HepG2 (cell line): ENCODE measurements around the gene CAPG. TPM values are rescaled to one million over a fixed set of nuclear protein-coding genes. Genes with fewer than 3 reads are reported as not detected.
A peak's percentile ranks its signal among the peaks of the same experiment; 100 is the strongest.

Experiments
- ARNT2 ChIP-seq: sonication (generic); formaldehyde crosslinking; IDR thresholded peaks from 2 replicates; pipeline ENCODE4 v1.8.0; 2022; ENCODE audit warnings: mild to moderate bottlenecking, low read depth, missing genetic modification reagents, moderate library complexity
- CBX2 ChIP-seq, 2 experiments: fragments of 200-600 bp in 1 of 2; sonication (generic); formaldehyde crosslinking in 1 of 2; IDR thresholded peaks; 2 replicates each; pipeline versions ENCODE4 v1.7.0 to v1.8.1; 2018 to 2022; ENCODE audit warnings: low read depth in 2 of 2, low read length in 1 of 2, mild to moderate bottlenecking in 1 of 2, missing genetic modification reagents in 1 of 2
- GFI1 ChIP-seq: sonication (generic); formaldehyde crosslinking; IDR thresholded peaks from 2 replicates; pipeline ENCODE4 v1.5.0; 2020; ENCODE audit warnings: missing genetic modification reagents, mild to moderate bottlenecking, borderline replicate concordance
- MAFF ChIP-seq: IDR thresholded peaks from 2 replicates; pipeline ENCODE4 v1.6.1; 2011; ENCODE audit warnings: low read depth, low read length, improper control_type of control experiment
- PAXIP1 ChIP-seq: sonication (generic); formaldehyde crosslinking; conservative IDR thresholded peaks from 2 replicates; pipeline ENCODE4 v1.4.0; 2020; ENCODE audit warnings: mild to moderate bottlenecking, missing genetic modification reagents, moderate library complexity
- PHF5A ChIP-seq: IDR thresholded peaks from one replicate; pipeline ENCODE4 v1.6.1; 2018; ENCODE audit warnings: low read depth, missing genetic modification reagents; ENCODE audit not compliant: unreplicated experiment
- TSC22D2 ChIP-seq: sonication (generic); formaldehyde crosslinking; IDR thresholded peaks from 2 replicates; pipeline ENCODE4 v1.5.1; 2020; ENCODE audit warnings: missing genetic modification reagents, mild to moderate bottlenecking, borderline replicate concordance
- ZEB1 ChIP-seq: IDR thresholded peaks from 2 replicates; pipeline ENCODE4 v1.6.1; 2012; ENCODE audit warnings: mild to moderate bottlenecking, low read depth, inconsistent platforms; ENCODE audit not compliant: insufficient replicate concordance
- ZNF24 ChIP-seq: fragments of 450-650 bp; IDR thresholded peaks from 2 replicates; pipeline ENCODE4 v1.6.1; 2017; ENCODE audit warnings: antibody characterized with exemption, mild to moderate bottlenecking
- ZNF670 ChIP-seq: sonication (generic); formaldehyde crosslinking; IDR thresholded peaks from 2 replicates; pipeline ENCODE4 v1.8.0; 2022; ENCODE audit warnings: mild to moderate bottlenecking, missing genetic modification reagents, borderline replicate concordance
- ZSCAN30 ChIP-seq: sonication (generic); formaldehyde crosslinking; IDR thresholded peaks from 2 replicates; pipeline ENCODE4 v1.5.0; 2020; ENCODE audit warnings: mild to moderate bottlenecking, missing genetic modification reagents
- polyA plus RNA-seq, 8 experiments: library from polyadenylated mRNA; depleted of rRNA in 3 of 8; stranded (reverse) in 7 of 8; unstranded in 1 of 8; fragments of >200 nt; fragmentation: Illumina TruSeq in 4 of 8; extraction: Trizol in 4 of 8; gene quantifications; 2 replicates each; pipeline versions ENCODE4 v1.2.1 to v1.2.3, GENCODE V29; 2011 to 2016; ENCODE audit warnings: low read depth in 4 of 8, missing spikeins in 1 of 8, mixed read lengths in 1 of 8; ENCODE audit not compliant: insufficient read depth in 1 of 8
- total RNA-seq, 5 experiments: library from RNA; depleted of rRNA; stranded (reverse); fragments of >200 nt; fragmentation: Illumina TruSeq; extraction: Trizol; gene quantifications; 2 replicates each; pipeline ENCODE4 v1.2.3, GENCODE V29; 2016; ENCODE audit warnings: low read depth in 1 of 5
- TF ChIP-seq, protein P1 (sequence below): sonication (generic); formaldehyde crosslinking; IDR thresholded peaks from 2 replicates; pipeline ENCODE4 v1.4.0; 2020; ENCODE audit warnings: missing genetic modification reagents
- TF ChIP-seq, protein P2 (sequence below), 2 experiments: sonication (generic) in 1 of 2; formaldehyde crosslinking in 1 of 2; IDR thresholded peaks; 2 replicates each; pipeline versions ENCODE4 v1.5.1 to v1.6.1; 2011 to 2020; ENCODE audit warnings: borderline replicate concordance in 1 of 2, low read depth in 1 of 2, low read length in 1 of 2, mild to moderate bottlenecking in 1 of 2, missing genetic modification reagents in 1 of 2, moderate library complexity in 1 of 2
- TF ChIP-seq, protein P3 (sequence below): sonication (generic); formaldehyde crosslinking; IDR thresholded peaks from 2 replicates; pipeline ENCODE4 v1.8.0; 2023; ENCODE audit warnings: mild to moderate bottlenecking, missing genetic modification reagents

CAPG gene
- total and polyA plus RNA-seq, 2 of the 13 experiments (the other 11 are each of a cell fraction or from before 2014, with no cell fraction given): 12.7 to 18.2 TPM

- TF ChIP-seq, protein P1, sequence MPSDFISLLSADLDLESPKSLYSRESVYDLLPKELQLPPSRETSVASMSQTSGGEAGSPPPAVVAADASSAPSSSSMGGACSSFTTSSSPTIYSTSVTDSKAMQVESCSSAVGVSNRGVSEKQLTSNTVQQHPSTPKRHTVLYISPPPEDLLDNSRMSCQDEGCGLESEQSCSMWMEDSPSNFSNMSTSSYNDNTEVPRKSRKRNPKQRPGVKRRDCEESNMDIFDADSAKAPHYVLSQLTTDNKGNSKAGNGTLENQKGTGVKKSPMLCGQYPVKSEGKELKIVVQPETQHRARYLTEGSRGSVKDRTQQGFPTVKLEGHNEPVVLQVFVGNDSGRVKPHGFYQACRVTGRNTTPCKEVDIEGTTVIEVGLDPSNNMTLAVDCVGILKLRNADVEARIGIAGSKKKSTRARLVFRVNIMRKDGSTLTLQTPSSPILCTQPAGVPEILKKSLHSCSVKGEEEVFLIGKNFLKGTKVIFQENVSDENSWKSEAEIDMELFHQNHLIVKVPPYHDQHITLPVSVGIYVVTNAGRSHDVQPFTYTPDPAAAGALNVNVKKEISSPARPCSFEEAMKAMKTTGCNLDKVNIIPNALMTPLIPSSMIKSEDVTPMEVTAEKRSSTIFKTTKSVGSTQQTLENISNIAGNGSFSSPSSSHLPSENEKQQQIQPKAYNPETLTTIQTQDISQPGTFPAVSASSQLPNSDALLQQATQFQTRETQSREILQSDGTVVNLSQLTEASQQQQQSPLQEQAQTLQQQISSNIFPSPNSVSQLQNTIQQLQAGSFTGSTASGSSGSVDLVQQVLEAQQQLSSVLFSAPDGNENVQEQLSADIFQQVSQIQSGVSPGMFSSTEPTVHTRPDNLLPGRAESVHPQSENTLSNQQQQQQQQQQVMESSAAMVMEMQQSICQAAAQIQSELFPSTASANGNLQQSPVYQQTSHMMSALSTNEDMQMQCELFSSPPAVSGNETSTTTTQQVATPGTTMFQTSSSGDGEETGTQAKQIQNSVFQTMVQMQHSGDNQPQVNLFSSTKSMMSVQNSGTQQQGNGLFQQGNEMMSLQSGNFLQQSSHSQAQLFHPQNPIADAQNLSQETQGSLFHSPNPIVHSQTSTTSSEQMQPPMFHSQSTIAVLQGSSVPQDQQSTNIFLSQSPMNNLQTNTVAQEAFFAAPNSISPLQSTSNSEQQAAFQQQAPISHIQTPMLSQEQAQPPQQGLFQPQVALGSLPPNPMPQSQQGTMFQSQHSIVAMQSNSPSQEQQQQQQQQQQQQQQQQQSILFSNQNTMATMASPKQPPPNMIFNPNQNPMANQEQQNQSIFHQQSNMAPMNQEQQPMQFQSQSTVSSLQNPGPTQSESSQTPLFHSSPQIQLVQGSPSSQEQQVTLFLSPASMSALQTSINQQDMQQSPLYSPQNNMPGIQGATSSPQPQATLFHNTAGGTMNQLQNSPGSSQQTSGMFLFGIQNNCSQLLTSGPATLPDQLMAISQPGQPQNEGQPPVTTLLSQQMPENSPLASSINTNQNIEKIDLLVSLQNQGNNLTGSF (CRISPR knock-in tag): no peak
- TF ChIP-seq ZSCAN30 (CRISPR knock-in tag): no peak
- TF ChIP-seq MAFF: 0 out of 2 replicates have a peak, but pooled peaks have one; percentile 28
- no peak for TF ChIP-seq GFI1 (CRISPR knock-in tag)
- TF ChIP-seq ARNT2: 0 out of 2 replicates have a peak, but pooled peaks have one; percentile 28
- no peak for TF ChIP-seq CBX2 (IDR thresholded peaks at IDR 0.05; ENCODE audit: low read depth, low read length)
- TF ChIP-seq CBX2 (CRISPR knock-in tag; IDR thresholded peaks at IDR 0.05; ENCODE audit: low read depth): no peak
- no peak for TF ChIP-seq TSC22D2 (CRISPR knock-in tag)
- TF ChIP-seq ZNF670: no peak
- TF ChIP-seq, protein P2, sequence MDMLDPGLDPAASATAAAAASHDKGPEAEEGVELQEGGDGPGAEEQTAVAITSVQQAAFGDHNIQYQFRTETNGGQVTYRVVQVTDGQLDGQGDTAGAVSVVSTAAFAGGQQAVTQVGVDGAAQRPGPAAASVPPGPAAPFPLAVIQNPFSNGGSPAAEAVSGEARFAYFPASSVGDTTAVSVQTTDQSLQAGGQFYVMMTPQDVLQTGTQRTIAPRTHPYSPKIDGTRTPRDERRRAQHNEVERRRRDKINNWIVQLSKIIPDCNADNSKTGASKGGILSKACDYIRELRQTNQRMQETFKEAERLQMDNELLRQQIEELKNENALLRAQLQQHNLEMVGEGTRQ (IDR thresholded peaks at IDR 0.05; ENCODE audit: low read depth, low read length): no peak
- TF ChIP-seq, protein P2 (CRISPR knock-in tag; IDR thresholded peaks at IDR 0.05; ENCODE audit: borderline replicate concordance): no peak
- TF ChIP-seq PAXIP1 (CRISPR knock-in tag): no peak
- TF ChIP-seq ZNF24: no peak
- TF ChIP-seq PHF5A (CRISPR knock-in tag): no peak
- TF ChIP-seq ZEB1: no peak
- TF ChIP-seq, protein P3, sequence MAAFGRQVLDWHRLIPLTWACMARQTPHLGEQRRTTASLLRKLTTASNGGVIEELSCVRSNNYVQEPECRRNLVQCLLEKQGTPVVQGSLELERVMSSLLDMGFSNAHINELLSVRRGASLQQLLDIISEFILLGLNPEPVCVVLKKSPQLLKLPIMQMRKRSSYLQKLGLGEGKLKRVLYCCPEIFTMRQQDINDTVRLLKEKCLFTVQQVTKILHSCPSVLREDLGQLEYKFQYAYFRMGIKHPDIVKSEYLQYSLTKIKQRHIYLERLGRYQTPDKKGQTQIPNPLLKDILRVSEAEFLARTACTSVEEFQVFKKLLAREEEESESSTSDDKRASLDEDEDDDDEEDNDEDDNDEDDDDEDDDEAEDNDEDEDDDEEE (CRISPR knock-in tag): no peak
Observed at GRCh38 chr2:85405201-85406059, 4.7 kb downstream of the CAPG start (continued).
